ENCODE results near the gene DCXR.

DNA sequence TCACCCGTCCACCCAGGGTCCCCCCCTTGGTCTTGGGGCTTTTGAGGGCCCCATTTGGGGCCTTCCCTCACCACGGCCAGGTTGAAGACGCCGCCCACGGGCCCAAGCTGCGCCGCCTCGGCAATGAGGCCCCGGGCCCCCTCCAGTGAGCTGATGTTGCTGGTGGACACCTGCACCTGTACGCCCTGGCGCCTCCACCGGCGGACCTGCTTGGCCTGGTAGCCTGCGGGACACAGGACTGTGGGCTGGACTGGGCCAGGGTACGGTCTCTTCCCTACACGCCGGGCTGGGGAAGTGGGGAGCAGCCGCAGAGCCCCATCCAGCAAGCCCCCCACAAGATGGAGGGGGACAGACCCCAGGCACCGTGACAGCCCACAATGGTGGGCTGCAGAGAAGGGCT, 45.0 kb upstream of the DCXR start:
- TF ChIP-seq, protein P1, sequence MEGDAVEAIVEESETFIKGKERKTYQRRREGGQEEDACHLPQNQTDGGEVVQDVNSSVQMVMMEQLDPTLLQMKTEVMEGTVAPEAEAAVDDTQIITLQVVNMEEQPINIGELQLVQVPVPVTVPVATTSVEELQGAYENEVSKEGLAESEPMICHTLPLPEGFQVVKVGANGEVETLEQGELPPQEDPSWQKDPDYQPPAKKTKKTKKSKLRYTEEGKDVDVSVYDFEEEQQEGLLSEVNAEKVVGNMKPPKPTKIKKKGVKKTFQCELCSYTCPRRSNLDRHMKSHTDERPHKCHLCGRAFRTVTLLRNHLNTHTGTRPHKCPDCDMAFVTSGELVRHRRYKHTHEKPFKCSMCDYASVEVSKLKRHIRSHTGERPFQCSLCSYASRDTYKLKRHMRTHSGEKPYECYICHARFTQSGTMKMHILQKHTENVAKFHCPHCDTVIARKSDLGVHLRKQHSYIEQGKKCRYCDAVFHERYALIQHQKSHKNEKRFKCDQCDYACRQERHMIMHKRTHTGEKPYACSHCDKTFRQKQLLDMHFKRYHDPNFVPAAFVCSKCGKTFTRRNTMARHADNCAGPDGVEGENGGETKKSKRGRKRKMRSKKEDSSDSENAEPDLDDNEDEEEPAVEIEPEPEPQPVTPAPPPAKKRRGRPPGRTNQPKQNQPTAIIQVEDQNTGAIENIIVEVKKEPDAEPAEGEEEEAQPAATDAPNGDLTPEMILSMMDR (conservative IDR thresholded peaks at IDR 0.05), result no peak
- no peak for TF ChIP-seq EZH2 (IDR thresholded peaks at IDR 0.05; ENCODE audit: low read depth)
